MCF 10A (cell line): ENCODE data around the gene DNMBP. TPM values are rescaled to one million over a fixed set of nuclear protein-coding genes. Genes with fewer than 3 reads are reported as not detected.
A peak's percentile ranks its signal among the peaks of the same experiment; 100 is the strongest.
"Not testable (repeated sequence)": the region's sequence is repeated elsewhere in the genome, so short reads cannot be mapped to it uniquely, and the experiment has no call there.

ENCODE experiments used
- BruUV-seq: library from RNA; stranded (reverse); fragments of 400-500 nt; replicated peaks from 2 replicates; lab custom pipeline; 2021; lab: Mats Ljungman, UMichigan
- CTCF ChIA-PET: fragments of 300-600 bp; sonication (Branson Sonifier 250); formaldehyde crosslinking; extraction: SDS; loops from one replicate; lab custom pipeline; 2021; ENCODE audit warnings: antibody characterized with exemption, inconsistent platforms; lab: Yijun Ruan, JAX
- POLR2A ChIA-PET: fragments of 300-600, 350-650 bp; sonication (Branson Sonifier 250); formaldehyde crosslinking; extraction: SDS; loops from one replicate; lab custom pipeline; 2020; ENCODE audit warnings: antibody characterized with exemption, inconsistent platforms; lab: Yijun Ruan, JAX
- DNase-seq: peaks from one replicate; pipeline ENCODE4 v3.0.0-alpha.2; 2018; ENCODE audit not compliant: unreplicated experiment
- H3K27ac Mint-ChIP-seq: one replicate; pipeline ENCODE4 v1.8.0; 2022; ENCODE audit warnings: mild to moderate bottlenecking, low read depth, mixed read lengths; ENCODE audit not compliant: unreplicated experiment
- H3K27me3 Mint-ChIP-seq: one replicate; pipeline ENCODE4 v1.8.0; 2022; ENCODE audit warnings: mixed read lengths; ENCODE audit not compliant: insufficient read depth, unreplicated experiment
- H3K36me3 Mint-ChIP-seq: one replicate; pipeline ENCODE4 v1.8.0; 2022; ENCODE audit warnings: mild to moderate bottlenecking, moderate library complexity, mixed read lengths; ENCODE audit not compliant: insufficient read depth, unreplicated experiment
- H3K4me1 Mint-ChIP-seq: one replicate; pipeline ENCODE4 v1.8.0; 2022; ENCODE audit warnings: mixed read lengths; ENCODE audit not compliant: insufficient read depth, unreplicated experiment
- H3K4me3 Mint-ChIP-seq: one replicate; pipeline ENCODE4 v1.8.0; 2022; ENCODE audit warnings: mild to moderate bottlenecking, moderate library complexity, mixed read lengths; ENCODE audit not compliant: unreplicated experiment
- H3K9me3 Mint-ChIP-seq: one replicate; pipeline ENCODE4 v1.8.0; 2022; ENCODE audit warnings: mixed read lengths; ENCODE audit not compliant: unreplicated experiment
- CTCF ChIP-seq: fragments of 200-600 bp; IDR thresholded peaks from one replicate; pipeline ENCODE4 v1.8.0; 2022; ENCODE audit warnings: antibody characterized with exemption, mild to moderate bottlenecking; ENCODE audit not compliant: unreplicated experiment
- intact Hi-C: fragments of 100-400 bp; cut with micrococcal nuclease; formaldehyde crosslinking; loops from 2 replicates; pipeline ENCODE4 v1.14.1; 2022
- total RNA-seq: library from RNA; stranded (reverse); gene quantifications from 2 replicates; pipeline ENCODE4 v1.2.3, GENCODE V29; 2022

The DNMBP gene
- total RNA-seq, 1 experiment from 2014 or later = 11.3 TPM

GRCh38 chr10:99845837-99846382 lies 163.8 kb downstream of the DNMBP start:
- H3K4me1 Mint-ChIP-seq = no peaks in the 10 kb centered on the region
- ChIA-PET POLR2A (interaction anchor here (0.7 to 2.0 kb wide), 9 partner anchors 8 to 340 kb away, joined by 3 to 13 read pairs (median 4); partner anchors contain the start of gene ERLIN1), CTCF (interaction anchor here (0.6 to 11.4 kb wide), 75 partner anchors 9 to 512 kb away, joined by 3 to 175 read pairs (median 4); partner anchors contain the start of genes COX15, CUTC and DNMBP)
- no TSS peak for BruUV-seq
- intact Hi-C loops = loop anchor here (1.0 to 10.0 kb wide), 7 partner anchors 114 to 669 kb away; partner anchors contain the start of genes COX15, CUTC, ERLIN1 and SEC31B
- no peak overlapping the region for H3K27ac Mint-ChIP-seq
- no peaks in the 10 kb centered on the region for H3K27me3 Mint-ChIP-seq
- H3K9me3 Mint-ChIP-seq = no peaks in the 10 kb centered on the region
- H3K36me3 Mint-ChIP-seq = peaks cover 12% of the 10 kb centered on the region
- peak; percentile 82 for TF ChIP-seq CTCF
- DNase-seq = peak; percentile 88
- no peak overlapping the region for H3K4me3 Mint-ChIP-seq

GRCh38 chr10:99844433-99844955 lies 165.3 kb downstream of the DNMBP start:
- ChIA-PET CTCF (interaction anchor here (0.5 to 11.4 kb wide), 10 partner anchors 8 to 284 kb away, joined by 3 to 175 read pairs (median 4); no protein-coding TSS in a partner anchor), POLR2A (interaction anchor here (0.5 to 1.4 kb wide), 3 partner anchors 13 to 341 kb away, joined by 3 to 4 read pairs (median 3); partner anchors contain the start of gene ERLIN1)
- Mint-ChIP-seq H3K27ac (no peak overlapping the region), H3K27me3 (no peaks in the 10 kb centered on the region), H3K9me3 (no peaks in the 10 kb centered on the region), H3K4me3 (no peak overlapping the region), H3K4me1 (no peaks in the 10 kb centered on the region), H3K36me3 (peaks cover 14% of the 10 kb centered on the region)
- intact Hi-C loops = loop anchor here (10.0 kb wide), 1 partner anchor 670 kb away; the partner anchor contains the start of gene SEC31B
- no TSS peak for BruUV-seq
- DNase-seq = no peak
- no peak for TF ChIP-seq CTCF

- POLR2A ChIA-PET = no interaction called here
- CTCF ChIA-PET = interaction anchor here (11.4 kb wide), 1 partner anchor 204 kb away, joined by 175 read pairs; no protein-coding TSS in a partner anchor
- intact Hi-C loops = loop anchor here (10.0 kb wide), 1 partner anchor 671 kb away; the partner anchor contains the start of gene SEC31B
- Mint-ChIP-seq H3K36me3 (peaks cover 14% of the 10 kb centered on the region), H3K4me3 (no peak overlapping the region), H3K27me3 (no peaks in the 10 kb centered on the region), H3K9me3 (no peaks in the 10 kb centered on the region), H3K4me1 (no peaks in the 10 kb centered on the region), H3K27ac (no peak overlapping the region)
- no peak for TF ChIP-seq CTCF
- BruUV-seq = no TSS peak
- DNase-seq = no peak
These were observed 166.4 kb downstream of the DNMBP start for GRCh38 chr10:99843310-99843709.

- no peak overlapping the region for H3K27ac Mint-ChIP-seq
- intact Hi-C loops = loop anchor here (10.0 kb wide), 1 partner anchor 673 kb away; the partner anchor contains the start of gene SEC31B
- no peak overlapping the region for H3K4me3 Mint-ChIP-seq
- no peaks in the 10 kb centered on the region for H3K4me1 Mint-ChIP-seq
- BruUV-seq = no TSS peak
- DNase-seq = no peak
- TF ChIP-seq CTCF = no peak
- ChIA-PET POLR2A (no interaction called here), CTCF (no interaction called here)
- H3K9me3 Mint-ChIP-seq = no peaks in the 10 kb centered on the region
- no peaks in the 10 kb centered on the region for H3K27me3 Mint-ChIP-seq
- peaks cover 14% of the 10 kb centered on the region for H3K36me3 Mint-ChIP-seq
These were observed 168.0 kb downstream of the DNMBP start for GRCh38 chr10:99841746-99842145.

- intact Hi-C loops = loop anchor here (10.0 kb wide), 1 partner anchor 674 kb away; the partner anchor contains the start of gene SEC31B
- not testable (repeated sequence) for BruUV-seq
These were observed 168.9 kb downstream of the DNMBP start for GRCh38 chr10:99840859-99841258.

More at GRCh38 chr10:99840859-99841258, 168.9 kb downstream of the DNMBP start:
- peaks cover 15% of the 10 kb centered on the region for H3K36me3 Mint-ChIP-seq
- CTCF ChIA-PET, H3K27ac Mint-ChIP-seq, H3K27me3 Mint-ChIP-seq, H3K4me1 Mint-ChIP-seq, DNase-seq, H3K9me3 Mint-ChIP-seq, H3K4me3 Mint-ChIP-seq, POLR2A ChIA-PET: not testable (repeated sequence)
